Measurements from ENCODE around the gene MRFAP1L1.
A peak's percentile ranks its signal among the peaks of the same experiment; 100 is the strongest.

Gene MRFAP1L1

GRCh38 chr4:6716018-6716911, 6.6 kb upstream of the MRFAP1L1 start, which contains the start of gene BLOC1S4:
BLOC1S4 (plus strand) TSS chr4:6716174; CDS start chr4:6716210, 36 bp downstream.
- no peaks in the 10 kb centered on the region for H3K4me1 ChIP-seq (ENCODE audit: insufficient read depth, low read length)
- H3K9ac ChIP-seq (ENCODE audit: low read depth, low read length): peak within 1 kb of the TSS; percentile 84
- no peaks in the 10 kb centered on the region for H3K36me3 ChIP-seq (ENCODE audit: insufficient read depth, low read length)
- no peaks in the 10 kb centered on the region for H3K9me3 ChIP-seq (ENCODE audit: control insufficient read depth, insufficient read depth, low read length)

GRCh38 chr4:6715704-6716017, 6.0 kb upstream of the MRFAP1L1 start:
- H3K36me3 ChIP-seq (ENCODE audit: insufficient read depth, low read length): no peaks in the 10 kb centered on the region
- peak overlapping the region; percentile 84 for H3K9ac ChIP-seq (ENCODE audit: low read depth, low read length)
- H3K4me1 ChIP-seq (ENCODE audit: insufficient read depth, low read length): no peaks in the 10 kb centered on the region
- no peaks in the 10 kb centered on the region for H3K9me3 ChIP-seq (ENCODE audit: control insufficient read depth, insufficient read depth, low read length)

DNA sequence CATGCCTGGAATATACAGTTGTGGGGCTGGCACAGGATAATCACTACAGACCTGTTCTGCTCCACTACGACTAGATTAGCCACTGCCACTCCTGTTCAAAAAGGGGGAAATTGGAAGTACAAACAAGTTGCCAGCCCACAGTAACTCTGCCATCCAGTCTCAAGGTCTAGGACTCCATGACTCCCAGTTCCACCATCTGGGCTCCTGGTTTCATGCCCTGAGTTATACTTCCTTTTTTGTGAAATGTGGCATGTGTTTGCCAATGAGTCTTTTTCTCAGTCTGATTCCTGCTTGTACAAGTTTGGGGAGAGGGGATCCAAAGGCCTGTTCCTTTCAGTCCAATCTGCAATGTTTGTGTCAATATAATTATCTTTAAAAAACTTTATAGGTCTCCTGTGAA, 5.3 kb upstream of the MRFAP1L1 start:
- no peaks in the 10 kb centered on the region for H3K4me1 ChIP-seq (ENCODE audit: insufficient read depth, low read length)
- H3K9ac ChIP-seq (ENCODE audit: low read depth, low read length): no peak overlapping the region
- no peaks in the 10 kb centered on the region for H3K36me3 ChIP-seq (ENCODE audit: insufficient read depth, low read length)
- no peaks in the 10 kb centered on the region for H3K9me3 ChIP-seq (ENCODE audit: control insufficient read depth, insufficient read depth, low read length)

DNA sequence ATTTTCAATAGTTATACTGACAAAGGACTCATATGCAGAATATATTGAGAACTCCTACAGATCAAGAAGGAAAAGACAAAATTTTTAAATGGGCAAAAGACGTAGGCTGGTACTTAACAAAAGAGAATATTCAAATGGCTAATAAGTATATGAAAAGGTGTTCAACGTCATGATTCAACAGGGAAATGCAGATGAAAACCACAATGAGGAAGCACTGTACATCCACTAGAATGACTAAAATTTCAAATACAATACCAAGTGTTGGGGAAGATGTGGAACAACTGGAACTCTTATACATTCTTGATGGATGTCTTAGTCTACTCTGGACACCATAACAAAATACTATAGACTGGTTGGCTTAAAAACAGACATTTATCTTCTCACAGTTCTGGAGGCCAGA, 1.3 kb upstream of the MRFAP1L1 start:
- Histone ChIP-seq H3K36me3 (ENCODE audit: insufficient read depth, low read length) (peaks cover 4% of the 10 kb centered on the region; the same call in 1 of the 2 replicates), H3K4me1 (ENCODE audit: insufficient read depth, low read length) (peaks cover 9% of the 10 kb centered on the region; the same call in 1 of the 2 replicates), H3K9me3 (ENCODE audit: control insufficient read depth, insufficient read depth, low read length) (no peaks in the 10 kb centered on the region), H3K9ac (ENCODE audit: low read depth, low read length) (no peak overlapping the region)

DNA sequence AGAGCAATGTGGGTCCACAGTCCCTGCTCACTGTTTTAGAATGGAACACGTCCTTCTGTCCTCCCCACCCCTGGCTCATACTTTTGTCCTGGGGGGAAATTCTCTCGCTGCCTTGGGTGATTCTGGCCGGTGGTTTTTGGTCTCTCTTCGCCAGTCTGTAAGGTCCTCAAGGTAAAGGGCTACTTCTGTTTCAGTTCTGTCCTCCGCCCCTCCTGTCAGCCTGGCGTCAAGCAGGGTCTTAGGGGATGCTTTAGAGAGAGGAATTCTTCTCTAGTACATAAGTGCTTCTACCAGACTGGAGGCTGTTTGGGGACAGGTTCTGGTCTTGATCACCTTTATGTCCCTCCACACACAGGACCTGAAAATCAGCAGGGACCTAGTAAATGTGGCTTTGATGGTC, 617 bp upstream of the MRFAP1L1 start:
- Histone ChIP-seq H3K36me3 (ENCODE audit: insufficient read depth, low read length) (peaks cover 4% of the 10 kb centered on the region; the same call in 1 of the 2 replicates), H3K4me1 (ENCODE audit: insufficient read depth, low read length) (peaks cover 9% of the 10 kb centered on the region; the same call in 1 of the 2 replicates), H3K9ac (ENCODE audit: low read depth, low read length) (peak overlapping the region; percentile 90), H3K9me3 (ENCODE audit: control insufficient read depth, insufficient read depth, low read length) (no peaks in the 10 kb centered on the region)

DNA sequence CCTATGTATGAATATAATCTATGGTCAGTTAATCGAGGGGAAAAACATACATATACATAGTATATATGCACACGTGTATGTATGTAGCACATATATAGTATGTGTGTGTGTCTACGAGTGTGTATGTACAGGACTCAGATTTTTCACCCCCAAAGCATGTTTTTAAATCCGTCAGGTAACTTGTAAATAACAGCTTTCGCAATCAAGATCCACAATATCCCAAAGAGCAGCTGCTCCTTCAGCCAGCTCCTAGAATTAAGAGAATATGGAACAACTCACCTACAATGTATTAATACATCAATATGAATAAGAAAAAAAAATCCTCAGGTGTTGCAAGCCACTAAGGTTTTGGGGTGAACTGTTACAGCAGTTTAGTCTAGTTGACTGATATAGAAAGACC, 3.5 kb downstream of the MRFAP1L1 start:
- no peaks in the 10 kb centered on the region; the same call in 1 of the 2 replicates for H3K9me3 ChIP-seq (ENCODE audit: control insufficient read depth, insufficient read depth, low read length)
- H3K9ac ChIP-seq (ENCODE audit: low read depth, low read length): no peak overlapping the region
- peaks cover 10% of the 10 kb centered on the region for H3K36me3 ChIP-seq (ENCODE audit: insufficient read depth, low read length)
- peaks cover 9% of the 10 kb centered on the region; the same call in 1 of the 2 replicates for H3K4me1 ChIP-seq (ENCODE audit: insufficient read depth, low read length)

DNA sequence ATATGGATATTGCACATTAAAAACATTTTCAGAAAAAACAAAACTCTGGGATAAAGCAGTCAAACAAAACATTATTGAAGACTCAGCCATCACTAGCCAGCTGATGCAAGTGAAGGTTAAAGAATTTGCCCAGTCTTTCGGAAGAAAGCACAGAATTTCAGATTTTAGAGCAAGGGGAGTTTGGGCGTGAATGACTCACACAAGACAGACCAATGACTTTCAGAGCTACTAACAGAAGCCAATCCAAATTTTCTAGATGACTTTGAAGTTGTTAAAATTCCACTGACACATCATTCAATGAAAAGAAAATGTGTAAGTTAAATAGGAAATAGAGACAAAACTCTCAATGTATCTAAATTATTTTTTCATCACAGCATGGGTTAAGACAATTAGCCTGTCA, 4.0 kb downstream of the MRFAP1L1 start:
- no peak overlapping the region for H3K9ac ChIP-seq (ENCODE audit: low read depth, low read length)
- H3K4me1 ChIP-seq (ENCODE audit: insufficient read depth, low read length): peaks cover 9% of the 10 kb centered on the region; the same call in 1 of the 2 replicates
- H3K9me3 ChIP-seq (ENCODE audit: control insufficient read depth, insufficient read depth, low read length): no peaks in the 10 kb centered on the region; the same call in 1 of the 2 replicates
- peaks cover 10% of the 10 kb centered on the region for H3K36me3 ChIP-seq (ENCODE audit: insufficient read depth, low read length)

DNA sequence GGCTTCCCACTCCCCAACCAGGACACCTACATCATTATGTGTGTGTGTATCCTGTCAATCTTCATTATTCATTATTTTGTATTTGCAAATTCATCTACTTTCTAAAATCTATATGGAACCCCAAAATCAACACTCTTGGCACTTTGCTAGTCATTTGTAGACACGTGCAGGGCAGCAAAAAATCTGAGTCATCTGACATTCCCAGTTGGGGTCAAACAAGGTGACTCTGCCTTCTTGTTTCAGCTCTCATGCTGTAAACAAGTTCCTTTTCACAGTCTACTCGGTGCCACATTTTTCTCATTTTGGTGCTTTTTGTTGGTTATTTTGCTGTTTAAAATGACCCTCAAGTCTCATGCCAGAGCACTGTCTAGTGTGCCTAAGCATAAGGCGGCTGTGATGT, 5.9 kb downstream of the MRFAP1L1 start:
- Histone ChIP-seq H3K4me1 (ENCODE audit: insufficient read depth, low read length) (peaks cover 9% of the 10 kb centered on the region; the same call in 1 of the 2 replicates), H3K36me3 (ENCODE audit: insufficient read depth, low read length) (peaks cover 10% of the 10 kb centered on the region), H3K9me3 (ENCODE audit: control insufficient read depth, insufficient read depth, low read length) (no peaks in the 10 kb centered on the region; the same call in 1 of the 2 replicates), H3K9ac (ENCODE audit: low read depth, low read length) (no peak overlapping the region)

- no peak overlapping the region for H3K9ac ChIP-seq (ENCODE audit: low read depth, low read length)
- no peaks in the 10 kb centered on the region; the same call in 1 of the 2 replicates for H3K9me3 ChIP-seq (ENCODE audit: control insufficient read depth, insufficient read depth, low read length)
- peaks cover 10% of the 10 kb centered on the region for H3K36me3 ChIP-seq (ENCODE audit: insufficient read depth, low read length)
- 0 out of 2 replicates have a peak, but pooled peaks cover 5% of the 10 kb centered on the region for H3K4me1 ChIP-seq (ENCODE audit: insufficient read depth, low read length)
These were observed 6.9 kb downstream of the MRFAP1L1 start for GRCh38 chr4:6702761-6703160.

DNA sequence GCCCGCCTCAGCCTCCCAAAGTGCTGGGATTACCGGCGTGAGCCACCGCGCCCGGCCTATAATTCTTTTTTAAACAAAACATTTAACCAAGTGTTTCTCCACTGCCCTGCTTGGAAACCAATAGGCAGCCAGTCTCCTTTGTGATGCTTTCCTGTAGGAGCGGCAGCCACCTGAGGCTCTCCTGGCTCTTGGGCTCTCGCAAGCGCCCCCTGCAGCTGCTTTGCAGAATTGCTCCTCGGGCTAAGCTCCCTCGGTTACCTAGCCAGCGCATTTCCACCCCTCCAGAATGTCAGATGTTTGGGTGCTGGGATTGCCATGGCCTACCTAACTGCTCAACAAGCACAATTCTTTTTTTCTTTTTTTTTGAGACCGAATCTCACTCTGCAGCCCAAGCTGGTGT, 8.3 kb downstream of the MRFAP1L1 start:
- Histone ChIP-seq H3K9me3 (ENCODE audit: control insufficient read depth, insufficient read depth, low read length) (no peaks in the 10 kb centered on the region; the same call in 1 of the 2 replicates), H3K36me3 (ENCODE audit: insufficient read depth, low read length) (peaks cover 6% of the 10 kb centered on the region; the same call in 1 of the 2 replicates), H3K4me1 (ENCODE audit: insufficient read depth, low read length) (no peaks in the 10 kb centered on the region), H3K9ac (ENCODE audit: low read depth, low read length) (no peak overlapping the region)

GRCh38 chr4:6699903-6700302, 9.8 kb downstream of the MRFAP1L1 start:
- Histone ChIP-seq H3K36me3 (ENCODE audit: insufficient read depth, low read length) (peaks cover 6% of the 10 kb centered on the region; the same call in 1 of the 2 replicates), H3K9me3 (ENCODE audit: control insufficient read depth, insufficient read depth, low read length) (no peaks in the 10 kb centered on the region; the same call in 1 of the 2 replicates), H3K9ac (ENCODE audit: low read depth, low read length) (no peak overlapping the region), H3K4me1 (ENCODE audit: insufficient read depth, low read length) (peaks cover 4% of the 10 kb centered on the region; the same call in 1 of the 2 replicates)

DNA sequence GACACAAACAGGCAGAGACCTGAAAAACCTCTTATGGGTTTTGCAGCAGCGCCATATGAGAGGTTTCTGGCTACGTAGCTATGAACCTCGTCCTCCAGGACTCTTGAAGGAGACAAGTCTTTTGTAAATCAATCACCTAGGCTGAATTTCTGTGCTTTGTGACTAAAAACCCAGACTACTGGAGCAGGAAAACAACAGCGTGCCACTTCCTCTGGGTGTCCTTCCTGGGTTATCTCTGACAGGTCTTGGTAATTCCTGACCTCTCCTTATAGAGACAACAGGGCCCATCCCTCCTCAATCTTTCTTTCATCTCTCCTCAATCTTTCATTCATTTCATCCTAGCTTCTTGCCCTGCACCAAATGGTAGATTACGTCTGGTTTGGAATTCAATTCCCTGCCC, 10.3 kb downstream of the MRFAP1L1 start:
- Histone ChIP-seq H3K36me3 (ENCODE audit: insufficient read depth, low read length) (peaks cover 6% of the 10 kb centered on the region; the same call in 1 of the 2 replicates), H3K9ac (ENCODE audit: low read depth, low read length) (no peak overlapping the region), H3K4me1 (ENCODE audit: insufficient read depth, low read length) (peaks cover 8% of the 10 kb centered on the region; the same call in 1 of the 2 replicates), H3K9me3 (ENCODE audit: control insufficient read depth, insufficient read depth, low read length) (no peaks in the 10 kb centered on the region; the same call in 1 of the 2 replicates)

DNA sequence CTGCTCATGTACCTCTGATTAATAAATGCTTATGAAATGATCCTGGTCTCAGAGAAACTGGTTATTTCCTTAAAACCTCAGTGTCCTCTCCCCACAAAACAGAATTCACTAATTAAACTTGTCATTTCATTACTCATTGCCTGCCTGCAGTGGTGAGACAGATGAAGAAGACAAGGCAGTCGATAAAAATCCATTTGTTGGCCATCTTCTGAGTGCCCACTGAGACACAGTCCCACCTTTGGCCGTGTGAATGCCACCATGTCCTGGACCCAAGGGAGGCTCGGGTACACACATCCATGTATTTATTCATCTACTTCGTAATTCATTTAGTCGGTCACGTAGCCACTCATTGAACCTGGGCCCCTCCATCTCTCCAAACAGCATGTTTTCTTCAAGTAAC, 12.5 kb downstream of the MRFAP1L1 start:
- no peaks in the 10 kb centered on the region for H3K9me3 ChIP-seq (ENCODE audit: control insufficient read depth, insufficient read depth, low read length)
- H3K36me3 ChIP-seq (ENCODE audit: insufficient read depth, low read length): no peaks in the 10 kb centered on the region; the same call in 1 of the 2 replicates
- H3K9ac ChIP-seq (ENCODE audit: low read depth, low read length): no peak overlapping the region
- peaks cover 18% of the 10 kb centered on the region; the same call in 1 of the 2 replicates for H3K4me1 ChIP-seq (ENCODE audit: insufficient read depth, low read length)

DNA sequence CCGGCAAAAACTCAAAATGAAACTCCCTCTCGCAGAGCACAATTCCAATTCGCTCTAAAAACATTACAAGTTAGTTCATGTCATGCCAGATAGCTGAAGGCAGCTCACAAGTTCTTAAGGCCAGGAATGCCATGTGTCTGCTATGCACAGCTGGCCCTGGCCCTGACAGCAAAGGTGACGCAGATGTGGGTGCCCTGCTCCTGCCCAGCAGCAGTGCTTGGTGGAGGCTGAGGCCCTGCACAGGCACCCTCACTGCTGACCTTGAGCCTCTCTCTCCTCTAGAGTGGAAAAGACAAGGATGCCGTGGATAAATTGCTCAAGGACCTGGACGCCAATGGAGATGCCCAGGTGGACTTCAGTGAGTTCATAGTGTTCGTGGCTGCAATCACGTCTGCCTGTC, 13.1 kb downstream of the MRFAP1L1 start:
- H3K9ac ChIP-seq (ENCODE audit: low read depth, low read length): no peak overlapping the region
- H3K9me3 ChIP-seq (ENCODE audit: control insufficient read depth, insufficient read depth, low read length): no peaks in the 10 kb centered on the region
- H3K36me3 ChIP-seq (ENCODE audit: insufficient read depth, low read length): no peaks in the 10 kb centered on the region; the same call in 1 of the 2 replicates
- H3K4me1 ChIP-seq (ENCODE audit: insufficient read depth, low read length): peaks cover 18% of the 10 kb centered on the region; the same call in 1 of the 2 replicates

All from ES-I3 (cell line).